ENCODE data around the gene DNM1.

The DNM1 gene

GRCh38 chr9:128203024-128203706 is at the start of gene DNM1:
TSS of gene DNM1 (plus strand) at chr9:128203379. CDS start at chr9:128203471, 92 bp downstream.
- peak; percentile 33 for DNase-seq (ENCODE audit: low read depth)

GRCh38 chr9:128153947-128154695 is 49.1 kb upstream of the DNM1 start:
- DNase-seq (ENCODE audit: low read depth) = no peak

- no peak for DNase-seq (ENCODE audit: low read depth)
These were observed 47.3 kb upstream of the DNM1 start for GRCh38 chr9:128155736-128156500.

- no peak for DNase-seq (ENCODE audit: low read depth)
These were observed 43.7 kb upstream of the DNM1 start for GRCh38 chr9:128159522-128159783.

- DNase-seq (ENCODE audit: low read depth) = peak; percentile 81
These were observed 43.2 kb upstream of the DNM1 start, which contains the start of gene BBLN for GRCh38 chr9:128159784-128160602. TSS of gene BBLN (plus strand) at chr9:128160265. CDS start at chr9:128160408, 143 bp downstream.

GRCh38 chr9:128160603-128160987 is 42.6 kb upstream of the DNM1 start:
- DNase-seq (ENCODE audit: low read depth) = no peak

- no peak for DNase-seq (ENCODE audit: low read depth)
These were observed 41.8 kb upstream of the DNM1 start for GRCh38 chr9:128161215-128161902.

- DNase-seq (ENCODE audit: low read depth) = no peak
These were observed 40.8 kb upstream of the DNM1 start for GRCh38 chr9:128162215-128163026.

GRCh38 chr9:128163027-128163515 is 40.1 kb upstream of the DNM1 start:
- no peak for DNase-seq (ENCODE audit: low read depth)

- no peak for DNase-seq (ENCODE audit: low read depth)
These were observed 39.5 kb upstream of the DNM1 start for GRCh38 chr9:128163523-128164306.

GRCh38 chr9:128164307-128164885 is 38.8 kb upstream of the DNM1 start:
- peak; percentile 43 for DNase-seq (ENCODE audit: low read depth)

- DNase-seq (ENCODE audit: low read depth) = no peak
These were observed 37.0 kb upstream of the DNM1 start for GRCh38 chr9:128166169-128166568.

GRCh38 chr9:128167209-128167608 is 36.0 kb upstream of the DNM1 start:
- DNase-seq (ENCODE audit: low read depth) = no peak

GRCh38 chr9:128168731-128169308 is 34.4 kb upstream of the DNM1 start:
- no peak for DNase-seq (ENCODE audit: low read depth)

- no peak for DNase-seq (ENCODE audit: low read depth)
These were observed 33.7 kb upstream of the DNM1 start for GRCh38 chr9:128169492-128169891.

GRCh38 chr9:128169925-128170324 is 33.3 kb upstream of the DNM1 start:
- no peak for DNase-seq (ENCODE audit: low read depth)

GRCh38 chr9:128174062-128174461 is 29.1 kb upstream of the DNM1 start:
- peak; percentile 58 for DNase-seq (ENCODE audit: low read depth)

GRCh38 chr9:128175102-128175563 is 28.0 kb upstream of the DNM1 start:
- peak; percentile 90 for DNase-seq (ENCODE audit: low read depth)

- DNase-seq (ENCODE audit: low read depth) = no peak
These were observed 27.5 kb upstream of the DNM1 start for GRCh38 chr9:128175726-128176125.
